Measurements from ENCODE around the gene BCL2A1.
"Not testable (repeated sequence)": the region's sequence is repeated elsewhere in the genome, so short reads cannot be mapped to it uniquely, and the experiment has no call there.

BCL2A1 gene

GRCh38 chr15:79970624-79971434 lies at the start of gene BCL2A1:
Gene BCL2A1 (minus strand): TSS chr15:79971196. CDS start chr15:79971119, 77 bp downstream.
- no peak for DNase-seq (ENCODE audit: low read depth)

GRCh38 chr15:80020731-80021130 lies 49.7 kb upstream of the BCL2A1 start:
- DNase-seq (ENCODE audit: low read depth), result no peak

- DNase-seq (ENCODE audit: low read depth), result not testable (repeated sequence)
These were observed 49.2 kb upstream of the BCL2A1 start for GRCh38 chr15:80020149-80020548.

- no peak for DNase-seq (ENCODE audit: low read depth)
These were observed 48.3 kb upstream of the BCL2A1 start for GRCh38 chr15:80019168-80019745.

- not testable (repeated sequence) for DNase-seq (ENCODE audit: low read depth)
These were observed 46.1 kb upstream of the BCL2A1 start for GRCh38 chr15:80017139-80017538.

GRCh38 chr15:80016506-80016905 lies 45.5 kb upstream of the BCL2A1 start:
- DNase-seq (ENCODE audit: low read depth), result not testable (repeated sequence)

DNA sequence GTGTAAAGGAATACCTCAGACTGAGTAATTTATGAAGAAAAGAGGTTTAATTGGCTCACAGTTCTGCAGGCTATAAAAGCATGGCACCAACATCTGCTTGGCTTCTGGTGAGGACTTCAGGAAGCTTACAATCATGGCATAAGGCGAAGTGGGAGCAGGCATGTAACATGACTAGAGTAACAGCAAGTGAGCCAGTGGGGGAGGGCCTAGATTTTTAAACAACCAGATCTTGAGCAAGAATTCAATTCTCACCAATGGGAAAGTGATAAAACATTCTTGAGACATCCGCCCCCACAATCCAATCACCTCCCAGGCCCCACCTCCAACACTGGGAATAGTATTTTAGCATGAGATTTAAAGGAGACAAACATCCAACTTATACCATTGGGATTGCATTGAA lies 44.2 kb upstream of the BCL2A1 start:
- no peak for DNase-seq (ENCODE audit: low read depth)

DNA sequence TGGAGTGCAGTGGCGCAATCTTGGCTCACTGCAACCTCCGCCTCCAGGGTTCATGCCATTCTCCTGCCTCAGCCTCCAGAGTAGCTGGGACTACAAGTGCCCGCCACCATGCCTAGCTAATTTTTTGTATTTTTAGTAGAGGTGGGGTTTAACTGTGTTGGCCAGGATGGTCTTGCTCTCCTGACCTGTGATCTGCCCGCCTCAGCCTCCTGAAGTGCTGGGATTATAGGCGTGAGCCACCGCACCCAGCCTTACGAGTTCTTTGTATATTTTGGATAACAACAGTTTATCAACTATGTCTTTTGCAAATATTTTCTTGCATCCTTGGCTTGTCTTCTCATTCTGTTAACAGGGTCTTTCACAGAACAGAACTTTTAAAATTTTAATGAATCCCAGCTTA lies 43.2 kb upstream of the BCL2A1 start:
- DNase-seq (ENCODE audit: low read depth), result not testable (repeated sequence)

DNA sequence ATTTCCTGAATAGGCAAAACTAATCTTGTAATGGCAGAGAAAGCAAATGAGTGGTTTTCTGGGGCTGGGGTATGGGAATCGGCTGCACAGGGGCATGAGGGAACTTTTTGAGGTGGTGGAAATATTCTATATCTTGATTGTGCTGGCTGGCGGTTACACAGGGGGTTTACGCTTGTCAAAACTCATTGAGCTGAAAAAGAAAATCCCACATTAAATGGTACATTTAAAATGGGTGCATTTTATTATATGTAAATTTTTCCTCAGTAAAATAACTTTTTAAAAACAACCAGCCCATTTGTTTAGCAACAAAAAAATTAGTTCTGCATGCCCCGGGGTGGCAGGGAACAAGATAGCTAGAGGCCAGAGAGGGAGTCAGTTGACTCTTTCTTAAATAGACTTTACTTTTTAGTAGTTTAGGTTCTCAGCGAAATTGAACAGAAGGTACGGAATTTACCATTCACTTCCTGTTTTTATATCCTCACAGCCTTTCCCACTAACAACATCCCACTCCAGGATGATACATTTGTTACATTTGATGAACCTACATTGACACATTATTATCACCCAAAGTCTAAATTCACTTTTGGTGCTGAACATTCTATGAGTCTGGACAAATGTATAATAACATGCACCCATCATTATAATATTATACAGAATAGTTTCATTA lies 41.2 kb upstream of the BCL2A1 start:
- DNase-seq (ENCODE audit: low read depth), result no peak

GRCh38 chr15:80011596-80011995 lies 40.6 kb upstream of the BCL2A1 start:
- no peak for DNase-seq (ENCODE audit: low read depth)

GRCh38 chr15:80011041-80011523 lies 40.1 kb upstream of the BCL2A1 start:
- not testable (repeated sequence) for DNase-seq (ENCODE audit: low read depth)

GRCh38 chr15:80010131-80010673 lies 39.2 kb upstream of the BCL2A1 start:
- DNase-seq (ENCODE audit: low read depth), result no peak

- no peak for DNase-seq (ENCODE audit: low read depth)
These were observed 36.5 kb upstream of the BCL2A1 start for GRCh38 chr15:80007532-80007931.

GRCh38 chr15:80006946-80007345 lies 36.0 kb upstream of the BCL2A1 start:
- no peak for DNase-seq (ENCODE audit: low read depth)

- DNase-seq (ENCODE audit: low read depth), result no peak
These were observed 33.0 kb upstream of the BCL2A1 start for GRCh38 chr15:80003934-80004472.

- DNase-seq (ENCODE audit: low read depth), result no peak
These were observed 32.2 kb upstream of the BCL2A1 start for GRCh38 chr15:80003171-80003570.

GRCh38 chr15:80002267-80002666 lies 31.3 kb upstream of the BCL2A1 start:
- no peak for DNase-seq (ENCODE audit: low read depth)

GRCh38 chr15:79994615-79995014 lies 23.6 kb upstream of the BCL2A1 start:
- no peak for DNase-seq (ENCODE audit: low read depth)

DNA sequence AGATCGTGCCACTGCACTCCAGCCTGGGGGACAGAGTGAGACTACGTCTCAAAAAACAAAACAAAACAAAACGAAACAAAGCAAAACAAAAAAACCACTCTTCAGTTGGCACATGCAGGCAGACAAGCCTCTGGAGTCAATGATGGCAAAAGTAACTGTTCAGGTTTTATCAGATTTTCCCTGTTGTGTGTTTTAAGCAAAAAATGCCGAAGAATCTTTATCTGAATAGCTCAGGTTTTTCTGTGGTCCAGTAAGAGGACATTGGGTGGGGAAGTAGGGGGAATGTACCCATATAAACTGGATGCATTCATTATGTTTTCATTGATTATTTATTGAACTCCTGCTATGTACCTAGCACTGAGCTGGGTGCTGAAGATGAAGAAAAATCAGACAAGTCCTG lies 20.8 kb upstream of the BCL2A1 start:
- no peak for DNase-seq (ENCODE audit: low read depth)

- no peak for DNase-seq (ENCODE audit: low read depth)
These were observed 20.0 kb upstream of the BCL2A1 start for GRCh38 chr15:79990997-79991334.

GRCh38 chr15:79990280-79990996 lies 19.4 kb upstream of the BCL2A1 start:
- DNase-seq (ENCODE audit: low read depth), result no peak

DNA sequence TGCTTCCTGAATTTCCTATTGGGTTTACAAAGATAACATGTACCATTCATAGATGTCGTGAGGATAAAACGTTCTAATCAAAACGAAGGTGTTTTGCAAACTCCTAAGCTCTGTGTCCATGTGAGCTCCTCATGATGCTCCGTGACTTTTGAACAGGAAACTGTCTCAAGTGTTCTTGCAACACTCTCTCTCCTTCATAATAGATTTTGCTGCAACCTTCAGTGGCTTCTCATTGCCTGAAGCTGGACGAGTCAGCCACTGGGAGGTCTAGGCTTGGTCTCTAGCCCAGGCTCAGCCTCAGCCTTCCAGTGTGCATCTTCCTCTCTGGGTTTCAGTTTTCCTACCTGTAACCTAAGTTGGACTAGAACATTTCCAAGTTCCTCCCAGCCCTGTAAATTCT lies 18.7 kb upstream of the BCL2A1 start:
- no peak for DNase-seq (ENCODE audit: low read depth)

All from T-helper 22 cell (primary cell).